NB4 (cell line): ENCODE measurements around the gene TNP1.

Source experiments
- MYC ChIP-seq: IDR thresholded peaks from 2 replicates; pipeline ENCODE4 v1.6.1; 2011; ENCODE audit warnings: low read depth, low read length
- POLR2A ChIP-seq: IDR thresholded peaks from 2 replicates; pipeline ENCODE4 v1.6.1; 2011; ENCODE audit warnings: mild to moderate bottlenecking; ENCODE audit not compliant: insufficient read length; ENCODE audit errors: extremely low read depth
- TF ChIP-seq, protein P1 (sequence below): IDR thresholded peaks from 2 replicates; pipeline ENCODE4 v1.6.1; 2011; ENCODE audit warnings: low read depth, low read length
- TF ChIP-seq, protein P2 (sequence below): IDR thresholded peaks from one replicate; pipeline ENCODE4 v1.5.1; 2012; ENCODE audit warnings: low read depth, low read length

DNA sequence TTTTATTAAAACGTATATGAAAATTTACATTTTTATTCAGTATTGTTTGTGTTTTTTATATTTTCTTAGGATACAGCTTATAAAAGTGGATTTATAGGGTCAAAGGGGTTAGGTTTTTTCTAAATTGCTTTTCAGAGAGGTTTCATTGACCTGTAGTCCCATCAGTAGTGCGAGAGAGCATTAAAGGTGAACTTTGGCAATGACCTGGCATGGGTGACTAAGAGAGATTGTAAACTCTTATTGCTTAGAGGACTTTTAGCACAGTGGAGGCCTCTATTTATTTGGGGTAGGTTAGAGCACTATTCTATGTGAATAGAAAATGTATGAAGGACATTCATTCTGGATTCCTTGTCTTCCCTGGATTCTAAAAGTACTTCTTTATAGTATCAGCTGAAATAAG lies 16.0 kb upstream of the TNP1 start:
- TF ChIP-seq, protein P1, sequence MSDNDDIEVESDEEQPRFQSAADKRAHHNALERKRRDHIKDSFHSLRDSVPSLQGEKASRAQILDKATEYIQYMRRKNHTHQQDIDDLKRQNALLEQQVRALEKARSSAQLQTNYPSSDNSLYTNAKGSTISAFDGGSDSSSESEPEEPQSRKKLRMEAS = no peak
- no peak for TF ChIP-seq POLR2A
- TF ChIP-seq, protein P2, sequence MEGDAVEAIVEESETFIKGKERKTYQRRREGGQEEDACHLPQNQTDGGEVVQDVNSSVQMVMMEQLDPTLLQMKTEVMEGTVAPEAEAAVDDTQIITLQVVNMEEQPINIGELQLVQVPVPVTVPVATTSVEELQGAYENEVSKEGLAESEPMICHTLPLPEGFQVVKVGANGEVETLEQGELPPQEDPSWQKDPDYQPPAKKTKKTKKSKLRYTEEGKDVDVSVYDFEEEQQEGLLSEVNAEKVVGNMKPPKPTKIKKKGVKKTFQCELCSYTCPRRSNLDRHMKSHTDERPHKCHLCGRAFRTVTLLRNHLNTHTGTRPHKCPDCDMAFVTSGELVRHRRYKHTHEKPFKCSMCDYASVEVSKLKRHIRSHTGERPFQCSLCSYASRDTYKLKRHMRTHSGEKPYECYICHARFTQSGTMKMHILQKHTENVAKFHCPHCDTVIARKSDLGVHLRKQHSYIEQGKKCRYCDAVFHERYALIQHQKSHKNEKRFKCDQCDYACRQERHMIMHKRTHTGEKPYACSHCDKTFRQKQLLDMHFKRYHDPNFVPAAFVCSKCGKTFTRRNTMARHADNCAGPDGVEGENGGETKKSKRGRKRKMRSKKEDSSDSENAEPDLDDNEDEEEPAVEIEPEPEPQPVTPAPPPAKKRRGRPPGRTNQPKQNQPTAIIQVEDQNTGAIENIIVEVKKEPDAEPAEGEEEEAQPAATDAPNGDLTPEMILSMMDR = no peak
- TF ChIP-seq MYC = no peak
